ENCODE results near the gene AKAP12.

AKAP12 gene

GRCh38 chr6:151215999-151216398, 23.8 kb upstream of the AKAP12 start:
- H3K27ac ChIP-seq (ENCODE audit: low read depth, low read length) = no peak overlapping the region
- H3K4me3 ChIP-seq (ENCODE audit: low read depth, low read length) = no peak overlapping the region
- no peak overlapping the region for H3K9ac ChIP-seq (ENCODE audit: low read depth, low read length)
- H3K9me3 ChIP-seq (ENCODE audit: control insufficient read depth, insufficient read depth, low read length) = no peaks in the 10 kb centered on the region
- no peaks in the 10 kb centered on the region for H3K27me3 ChIP-seq (ENCODE audit: control insufficient read depth, insufficient read depth, low read length)
- H3K4me1 ChIP-seq (ENCODE audit: control insufficient read depth, insufficient read depth, low read length) = peaks cover 3% of the 10 kb centered on the region; the same call in 1 of the 2 replicates
- H3K36me3 ChIP-seq (ENCODE audit: control insufficient read depth, insufficient read depth, low read length) = no peaks in the 10 kb centered on the region

GRCh38 chr6:151216804-151217203, 23.0 kb upstream of the AKAP12 start:
- H3K27me3 ChIP-seq (ENCODE audit: control insufficient read depth, insufficient read depth, low read length) = no peaks in the 10 kb centered on the region
- no peaks in the 10 kb centered on the region for H3K36me3 ChIP-seq (ENCODE audit: control insufficient read depth, insufficient read depth, low read length)
- H3K4me1 ChIP-seq (ENCODE audit: control insufficient read depth, insufficient read depth, low read length) = peaks cover 3% of the 10 kb centered on the region; the same call in 1 of the 2 replicates
- H3K9ac ChIP-seq (ENCODE audit: low read depth, low read length) = no peak overlapping the region
- no peaks in the 10 kb centered on the region for H3K9me3 ChIP-seq (ENCODE audit: control insufficient read depth, insufficient read depth, low read length)
- H3K27ac ChIP-seq (ENCODE audit: low read depth, low read length) = no peak overlapping the region
- no peak overlapping the region for H3K4me3 ChIP-seq (ENCODE audit: low read depth, low read length)

- Histone ChIP-seq H3K36me3 (ENCODE audit: control insufficient read depth, insufficient read depth, low read length) (no peaks in the 10 kb centered on the region), H3K27ac (ENCODE audit: low read depth, low read length) (no peak overlapping the region), H3K9me3 (ENCODE audit: control insufficient read depth, insufficient read depth, low read length) (no peaks in the 10 kb centered on the region), H3K4me1 (ENCODE audit: control insufficient read depth, insufficient read depth, low read length) (peaks cover 3% of the 10 kb centered on the region; the same call in 1 of the 2 replicates), H3K9ac (ENCODE audit: low read depth, low read length) (no peak overlapping the region), H3K27me3 (ENCODE audit: control insufficient read depth, insufficient read depth, low read length) (no peaks in the 10 kb centered on the region), H3K4me3 (ENCODE audit: low read depth, low read length) (no peak overlapping the region)
Measured at GRCh38 chr6:151219192-151219591, 20.6 kb upstream of the AKAP12 start.

GRCh38 chr6:151224076-151224475, 15.7 kb upstream of the AKAP12 start:
- Histone ChIP-seq H3K9me3 (ENCODE audit: control insufficient read depth, insufficient read depth, low read length) (no peaks in the 10 kb centered on the region), H3K4me3 (ENCODE audit: low read depth, low read length) (no peak overlapping the region), H3K9ac (ENCODE audit: low read depth, low read length) (no peak overlapping the region), H3K36me3 (ENCODE audit: control insufficient read depth, insufficient read depth, low read length) (no peaks in the 10 kb centered on the region), H3K4me1 (ENCODE audit: control insufficient read depth, insufficient read depth, low read length) (no peaks in the 10 kb centered on the region), H3K27ac (ENCODE audit: low read depth, low read length) (no peak overlapping the region), H3K27me3 (ENCODE audit: control insufficient read depth, insufficient read depth, low read length) (no peaks in the 10 kb centered on the region)

- Histone ChIP-seq H3K4me1 (ENCODE audit: control insufficient read depth, insufficient read depth, low read length) (peaks cover 4% of the 10 kb centered on the region; the same call in 1 of the 2 replicates), H3K9ac (ENCODE audit: low read depth, low read length) (no peak overlapping the region), H3K36me3 (ENCODE audit: control insufficient read depth, insufficient read depth, low read length) (no peaks in the 10 kb centered on the region), H3K4me3 (ENCODE audit: low read depth, low read length) (no peak overlapping the region), H3K27ac (ENCODE audit: low read depth, low read length) (no peak overlapping the region), H3K27me3 (ENCODE audit: control insufficient read depth, insufficient read depth, low read length) (no peaks in the 10 kb centered on the region), H3K9me3 (ENCODE audit: control insufficient read depth, insufficient read depth, low read length) (no peaks in the 10 kb centered on the region)
Measured at GRCh38 chr6:151225919-151226318, 13.8 kb upstream of the AKAP12 start.

GRCh38 chr6:151228788-151229400, 10.9 kb upstream of the AKAP12 start:
- Histone ChIP-seq H3K9me3 (ENCODE audit: control insufficient read depth, insufficient read depth, low read length) (no peaks in the 10 kb centered on the region), H3K36me3 (ENCODE audit: control insufficient read depth, insufficient read depth, low read length) (no peaks in the 10 kb centered on the region), H3K27me3 (ENCODE audit: control insufficient read depth, insufficient read depth, low read length) (no peaks in the 10 kb centered on the region), H3K4me1 (ENCODE audit: control insufficient read depth, insufficient read depth, low read length) (peaks cover 4% of the 10 kb centered on the region; the same call in 1 of the 2 replicates), H3K27ac (ENCODE audit: low read depth, low read length) (no peak overlapping the region), H3K4me3 (ENCODE audit: low read depth, low read length) (no peak overlapping the region), H3K9ac (ENCODE audit: low read depth, low read length) (no peak overlapping the region)

GRCh38 chr6:151229401-151230276, 10.1 kb upstream of the AKAP12 start:
- no peak overlapping the region for H3K4me3 ChIP-seq (ENCODE audit: low read depth, low read length)
- peaks cover 4% of the 10 kb centered on the region; the same call in 1 of the 2 replicates for H3K4me1 ChIP-seq (ENCODE audit: control insufficient read depth, insufficient read depth, low read length)
- no peak overlapping the region for H3K27ac ChIP-seq (ENCODE audit: low read depth, low read length)
- H3K9ac ChIP-seq (ENCODE audit: low read depth, low read length) = no peak overlapping the region
- no peaks in the 10 kb centered on the region for H3K9me3 ChIP-seq (ENCODE audit: control insufficient read depth, insufficient read depth, low read length)
- H3K27me3 ChIP-seq (ENCODE audit: control insufficient read depth, insufficient read depth, low read length) = no peaks in the 10 kb centered on the region
- H3K36me3 ChIP-seq (ENCODE audit: control insufficient read depth, insufficient read depth, low read length) = no peaks in the 10 kb centered on the region

- H3K9ac ChIP-seq (ENCODE audit: low read depth, low read length) = no peak overlapping the region
- no peaks in the 10 kb centered on the region for H3K9me3 ChIP-seq (ENCODE audit: control insufficient read depth, insufficient read depth, low read length)
- H3K27ac ChIP-seq (ENCODE audit: low read depth, low read length) = no peak overlapping the region
- no peak overlapping the region for H3K4me3 ChIP-seq (ENCODE audit: low read depth, low read length)
- peaks cover 4% of the 10 kb centered on the region; the same call in 1 of the 2 replicates for H3K4me1 ChIP-seq (ENCODE audit: control insufficient read depth, insufficient read depth, low read length)
- no peaks in the 10 kb centered on the region for H3K27me3 ChIP-seq (ENCODE audit: control insufficient read depth, insufficient read depth, low read length)
- no peaks in the 10 kb centered on the region for H3K36me3 ChIP-seq (ENCODE audit: control insufficient read depth, insufficient read depth, low read length)
Measured at GRCh38 chr6:151230277-151230577, 9.5 kb upstream of the AKAP12 start.

GRCh38 chr6:151232899-151233298, 6.9 kb upstream of the AKAP12 start:
- H3K4me3 ChIP-seq (ENCODE audit: low read depth, low read length) = no peak overlapping the region
- H3K27ac ChIP-seq (ENCODE audit: low read depth, low read length) = no peak overlapping the region
- H3K36me3 ChIP-seq (ENCODE audit: control insufficient read depth, insufficient read depth, low read length) = no peaks in the 10 kb centered on the region
- H3K9me3 ChIP-seq (ENCODE audit: control insufficient read depth, insufficient read depth, low read length) = no peaks in the 10 kb centered on the region
- peaks cover 4% of the 10 kb centered on the region; the same call in 1 of the 2 replicates for H3K4me1 ChIP-seq (ENCODE audit: control insufficient read depth, insufficient read depth, low read length)
- H3K27me3 ChIP-seq (ENCODE audit: control insufficient read depth, insufficient read depth, low read length) = no peaks in the 10 kb centered on the region
- H3K9ac ChIP-seq (ENCODE audit: low read depth, low read length) = no peak overlapping the region

GRCh38 chr6:151233731-151234130, 6.0 kb upstream of the AKAP12 start:
- Histone ChIP-seq H3K4me1 (ENCODE audit: control insufficient read depth, insufficient read depth, low read length) (peaks cover 4% of the 10 kb centered on the region; the same call in 1 of the 2 replicates), H3K9me3 (ENCODE audit: control insufficient read depth, insufficient read depth, low read length) (no peaks in the 10 kb centered on the region), H3K9ac (ENCODE audit: low read depth, low read length) (no peak overlapping the region), H3K27me3 (ENCODE audit: control insufficient read depth, insufficient read depth, low read length) (peaks cover under 1% of the 10 kb centered on the region; the same call in 1 of the 2 replicates), H3K27ac (ENCODE audit: low read depth, low read length) (no peak overlapping the region), H3K4me3 (ENCODE audit: low read depth, low read length) (no peak overlapping the region), H3K36me3 (ENCODE audit: control insufficient read depth, insufficient read depth, low read length) (no peaks in the 10 kb centered on the region)
